ENCODE results near the gene SALL1. TPM values are rescaled to one million over a fixed set of nuclear protein-coding genes. Genes with fewer than 3 reads are reported as not detected.
A peak's percentile ranks its signal among the peaks of the same experiment; 100 is the strongest.

The SALL1 gene
- total and polyA plus RNA-seq, 2 of the 13 experiments (the other 11 are each of a cell fraction or from before 2014, with no cell fraction given): 6.6 to 12.3 TPM

- TF ChIP-seq EP300 (IDR thresholded peaks at IDR 0.05; ENCODE audit: low read depth in 2 of 2, low read length in 2 of 2): peak; percentile 94 to 96
- peak; percentile 79 for TF ChIP-seq EP300 (CRISPR knock-in tag; IDR thresholded peaks at IDR 0.05; ENCODE audit: borderline replicate concordance)
- no peak for TF ChIP-seq ZBTB21 (CRISPR knock-in tag; IDR thresholded peaks at IDR 0.05)
- TF ChIP-seq NCOA1 (CRISPR knock-in tag; IDR thresholded peaks at IDR 0.05): 0 out of 2 replicates have a peak, but pooled peaks have one; percentile 41
- peak; percentile 97 for TF ChIP-seq TCF7 (IDR thresholded peaks at IDR 0.05; ENCODE audit: low read depth)
- no peak for TF ChIP-seq SRF (IDR thresholded peaks at IDR 0.05; ENCODE audit: low read depth, low read length)
- TF ChIP-seq, protein P1, sequence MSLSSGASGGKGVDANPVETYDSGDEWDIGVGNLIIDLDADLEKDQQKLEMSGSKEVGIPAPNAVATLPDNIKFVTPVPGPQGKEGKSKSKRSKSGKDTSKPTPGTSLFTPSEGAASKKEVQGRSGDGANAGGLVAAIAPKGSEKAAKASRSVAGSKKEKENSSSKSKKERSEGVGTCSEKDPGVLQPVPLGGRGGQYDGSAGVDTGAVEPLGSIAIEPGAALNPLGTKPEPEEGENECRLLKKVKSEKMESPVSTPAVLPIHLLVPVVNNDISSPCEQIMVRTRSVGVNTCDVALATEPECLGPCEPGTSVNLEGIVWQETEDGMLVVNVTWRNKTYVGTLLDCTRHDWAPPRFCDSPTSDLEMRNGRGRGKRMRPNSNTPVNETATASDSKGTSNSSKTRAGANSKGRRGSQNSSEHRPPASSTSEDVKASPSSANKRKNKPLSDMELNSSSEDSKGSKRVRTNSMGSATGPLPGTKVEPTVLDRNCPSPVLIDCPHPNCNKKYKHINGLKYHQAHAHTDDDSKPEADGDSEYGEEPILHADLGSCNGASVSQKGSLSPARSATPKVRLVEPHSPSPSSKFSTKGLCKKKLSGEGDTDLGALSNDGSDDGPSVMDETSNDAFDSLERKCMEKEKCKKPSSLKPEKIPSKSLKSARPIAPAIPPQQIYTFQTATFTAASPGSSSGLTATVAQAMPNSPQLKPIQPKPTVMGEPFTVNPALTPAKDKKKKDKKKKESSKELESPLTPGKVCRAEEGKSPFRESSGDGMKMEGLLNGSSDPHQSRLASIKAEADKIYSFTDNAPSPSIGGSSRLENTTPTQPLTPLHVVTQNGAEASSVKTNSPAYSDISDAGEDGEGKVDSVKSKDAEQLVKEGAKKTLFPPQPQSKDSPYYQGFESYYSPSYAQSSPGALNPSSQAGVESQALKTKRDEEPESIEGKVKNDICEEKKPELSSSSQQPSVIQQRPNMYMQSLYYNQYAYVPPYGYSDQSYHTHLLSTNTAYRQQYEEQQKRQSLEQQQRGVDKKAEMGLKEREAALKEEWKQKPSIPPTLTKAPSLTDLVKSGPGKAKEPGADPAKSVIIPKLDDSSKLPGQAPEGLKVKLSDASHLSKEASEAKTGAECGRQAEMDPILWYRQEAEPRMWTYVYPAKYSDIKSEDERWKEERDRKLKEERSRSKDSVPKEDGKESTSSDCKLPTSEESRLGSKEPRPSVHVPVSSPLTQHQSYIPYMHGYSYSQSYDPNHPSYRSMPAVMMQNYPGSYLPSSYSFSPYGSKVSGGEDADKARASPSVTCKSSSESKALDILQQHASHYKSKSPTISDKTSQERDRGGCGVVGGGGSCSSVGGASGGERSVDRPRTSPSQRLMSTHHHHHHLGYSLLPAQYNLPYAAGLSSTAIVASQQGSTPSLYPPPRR (CRISPR knock-in tag; IDR thresholded peaks at IDR 0.05; ENCODE audit: borderline replicate concordance): peak; percentile 83; the same call in 1 of the 2 replicates
- peak; percentile 40; the same call in 1 of the 2 replicates for TF ChIP-seq TFAP4 (IDR thresholded peaks at IDR 0.05; ENCODE audit: borderline replicate concordance, low read depth)
- peak; percentile 93; the same call in 1 of the 2 replicates for TF ChIP-seq NCOR1 (IDR thresholded peaks at IDR 0.05; ENCODE audit: borderline replicate concordance, low read length)
- no peak for TF ChIP-seq ZNF337 (CRISPR knock-in tag; IDR thresholded peaks at IDR 0.05; ENCODE audit: borderline replicate concordance, low read depth)
- peak; percentile 94 for TF ChIP-seq DPF2 (CRISPR knock-in tag; IDR thresholded peaks at IDR 0.05; ENCODE audit: borderline replicate concordance, low read depth)
- TF ChIP-seq ZBTB20 (CRISPR knock-in tag; IDR thresholded peaks at IDR 0.05; ENCODE audit: borderline replicate concordance, low read depth): 0 out of 2 replicates have a peak, but pooled peaks have one; percentile 16
- no peak for TF ChIP-seq ZKSCAN1 (IDR thresholded peaks at IDR 0.05; ENCODE audit: low read length)
- peak; percentile 56; the same call in 1 of the 2 replicates for TF ChIP-seq TBX3 (IDR thresholded peaks at IDR 0.05; ENCODE audit: borderline replicate concordance)
- TF ChIP-seq ARID3A (IDR thresholded peaks at IDR 0.05; ENCODE audit: low read depth, low read length): peak; percentile 99
- peak; percentile 91 for TF ChIP-seq CEBPG (CRISPR knock-in tag; IDR thresholded peaks at IDR 0.05)
- TF ChIP-seq ERF (CRISPR knock-in tag; IDR thresholded peaks at IDR 0.05): peak; percentile 75
- no peak for TF ChIP-seq TSC22D2 (CRISPR knock-in tag; IDR thresholded peaks at IDR 0.05; ENCODE audit: borderline replicate concordance)
- no peak for TF ChIP-seq SOX6 (IDR thresholded peaks at IDR 0.05)
- TF ChIP-seq SOX6 (CRISPR knock-in tag; IDR thresholded peaks at IDR 0.05): peak; percentile 77
- no peak for TF ChIP-seq ZNF343 (CRISPR knock-in tag; IDR thresholded peaks at IDR 0.05)
- TF ChIP-seq GFI1 (CRISPR knock-in tag; IDR thresholded peaks at IDR 0.05; ENCODE audit: borderline replicate concordance): peak; percentile 65; the same call in 1 of the 2 replicates
- no peak for TF ChIP-seq GLI4 (CRISPR knock-in tag; IDR thresholded peaks at IDR 0.05; ENCODE audit: borderline replicate concordance)
- TF ChIP-seq SOX5 (CRISPR knock-in tag; IDR thresholded peaks at IDR 0.05; ENCODE audit: borderline replicate concordance): peak; percentile 81; the same call in 1 of the 2 replicates
- no peak for TF ChIP-seq NFE2 (CRISPR knock-in tag; IDR thresholded peaks at IDR 0.05)
Observed at GRCh38 chr16:51120730-51121347, 30.2 kb downstream of the SALL1 start (continued).

Measured in HepG2 (cell line).